Activated CD8-positive, alpha-beta memory T cell treated with anti-CD3 and anti-CD28 coated beads, Interleukin-2, amount 10 ng/mL, durations not matched to agents 7 days and 5 days (primary cell): ENCODE results near the gene ADAMTS12. TPM values are rescaled to one million over a fixed set of nuclear protein-coding genes. Genes with fewer than 3 reads are reported as not detected.
"Not testable (repeated sequence)": the region's sequence is repeated elsewhere in the genome, so short reads cannot be mapped to it uniquely, and the experiment has no call there.

ENCODE experiments used
- ATAC-seq: fragments of 150-1000 bp; cut with Tn5 transposase; one replicate; pipeline ENCODE4 v1.10.0; 2021; ENCODE audit warnings: moderate library complexity
- CTCF ChIA-PET: fragments of 350-600 bp; sonication (Branson Sonifier 250); formaldehyde crosslinking; loops from one replicate; lab custom pipeline; 2021; ENCODE audit warnings: antibody characterized with exemption; lab: Charles Lee
- DNase-seq: peaks from one replicate; pipeline ENCODE4 v3.0.0-alpha.2; 2020
- H3K27ac Mint-ChIP-seq: one replicate; pipeline ENCODE4 v1.8.0; 2021; ENCODE audit warnings: mild to moderate bottlenecking, mixed read lengths
- H3K27me3 Mint-ChIP-seq: one replicate; pipeline ENCODE4 v1.8.0; 2021; ENCODE audit warnings: mixed read lengths
- H3K36me3 Mint-ChIP-seq: one replicate; pipeline ENCODE4 v1.8.0; 2021; ENCODE audit warnings: mild to moderate bottlenecking, mixed read lengths
- H3K4me1 Mint-ChIP-seq: one replicate; pipeline ENCODE4 v1.8.0; 2021; ENCODE audit warnings: mixed read lengths
- H3K4me3 Mint-ChIP-seq: one replicate; pipeline ENCODE4 v1.8.0; 2021; ENCODE audit warnings: mild to moderate bottlenecking, moderate library complexity, mixed read lengths
- H3K9me3 Mint-ChIP-seq: one replicate; pipeline ENCODE4 v1.8.0; 2022; ENCODE audit warnings: low read depth, mixed read lengths
- total RNA-seq, 2 experiments: library from RNA; stranded (reverse); gene quantifications; one replicate each; pipeline ENCODE4 v1.2.3, GENCODE V29; 2021

ADAMTS12 gene
- total RNA-seq, 2 experiments from 2014 or later, result not detected

DNA sequence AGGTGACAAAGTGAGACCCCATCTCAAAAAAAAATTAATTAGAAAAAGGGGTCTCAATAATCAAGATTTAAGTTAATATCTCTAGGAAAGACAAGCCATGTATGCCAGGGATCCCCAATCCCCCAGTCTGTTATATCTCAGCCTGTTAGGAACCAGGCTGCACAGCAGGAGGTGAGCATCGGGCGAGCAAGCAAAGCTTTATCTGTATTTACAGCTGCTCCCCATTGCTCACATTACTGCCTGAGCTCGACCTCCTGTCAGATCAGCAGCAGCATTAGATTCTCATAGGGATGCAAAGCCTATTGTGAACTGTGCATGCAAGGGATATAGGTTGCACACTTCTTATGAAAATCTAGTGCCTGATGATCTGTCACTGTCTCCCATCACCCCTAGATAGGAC, 334.2 kb downstream of the ADAMTS12 start:
- Mint-ChIP-seq H3K4me3 (no peak overlapping the region), H3K36me3 (no peaks in the 10 kb centered on the region), H3K4me1 (no peaks in the 10 kb centered on the region), H3K27me3 (no peaks in the 10 kb centered on the region), H3K9me3 (no peaks in the 10 kb centered on the region), H3K27ac (no peak overlapping the region)
- no peak for DNase-seq
- CTCF ChIA-PET, result no interaction called here
- ATAC-seq, result no peak

DNA sequence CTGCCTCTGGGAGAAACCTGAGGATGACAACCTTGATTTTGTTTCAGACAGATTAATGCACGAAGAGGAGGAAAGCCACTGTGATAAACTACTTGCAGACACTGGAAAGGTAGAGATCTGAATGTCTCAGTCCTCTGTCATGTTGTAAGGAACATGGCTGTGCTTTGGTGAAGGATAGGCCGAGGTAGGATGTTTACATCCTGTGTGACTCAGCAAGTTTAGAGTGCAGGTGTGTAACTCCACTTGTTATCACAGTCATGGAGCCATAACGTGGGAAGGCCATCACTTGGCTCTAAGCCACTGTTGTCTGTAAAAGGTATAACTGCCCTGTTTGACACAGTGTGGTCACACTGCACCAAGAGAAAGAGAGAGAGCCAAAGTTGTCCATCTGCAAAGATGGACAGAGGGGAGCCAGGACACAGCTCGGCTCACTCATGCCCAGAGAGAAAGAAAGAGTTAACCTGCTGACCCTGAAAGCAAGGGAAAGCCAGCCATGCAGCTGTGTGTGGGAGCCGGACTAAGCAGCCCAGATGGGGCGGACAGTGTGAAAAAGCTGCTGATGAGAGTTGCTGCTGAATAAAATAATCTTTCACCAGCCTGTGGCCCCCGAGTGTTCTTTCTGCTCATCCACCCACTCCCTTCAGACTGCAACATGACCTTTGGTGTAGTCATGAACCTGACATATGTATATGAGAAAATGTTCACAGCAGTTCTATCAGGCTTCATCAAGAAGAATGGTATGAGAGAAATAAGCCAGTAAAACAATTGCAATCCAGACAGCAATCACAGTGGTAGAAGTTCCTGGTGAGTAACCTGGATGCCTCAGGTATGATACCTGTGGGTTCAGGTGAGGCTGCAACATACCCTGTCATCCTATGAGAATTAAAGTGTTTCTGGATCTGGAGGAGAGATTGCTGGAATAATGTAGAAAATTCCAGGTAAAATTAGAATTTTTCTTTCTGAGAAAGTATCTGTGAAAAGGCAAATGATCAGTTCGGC, 335.2 kb downstream of the ADAMTS12 start:
- CTCF ChIA-PET, result no interaction called here
- ATAC-seq, result no peak
- Mint-ChIP-seq H3K4me1 (no peaks in the 10 kb centered on the region), H3K36me3 (no peaks in the 10 kb centered on the region), H3K27ac (no peak overlapping the region), H3K27me3 (no peaks in the 10 kb centered on the region), H3K9me3 (no peaks in the 10 kb centered on the region), H3K4me3 (no peak overlapping the region)
- no peak for DNase-seq

DNA sequence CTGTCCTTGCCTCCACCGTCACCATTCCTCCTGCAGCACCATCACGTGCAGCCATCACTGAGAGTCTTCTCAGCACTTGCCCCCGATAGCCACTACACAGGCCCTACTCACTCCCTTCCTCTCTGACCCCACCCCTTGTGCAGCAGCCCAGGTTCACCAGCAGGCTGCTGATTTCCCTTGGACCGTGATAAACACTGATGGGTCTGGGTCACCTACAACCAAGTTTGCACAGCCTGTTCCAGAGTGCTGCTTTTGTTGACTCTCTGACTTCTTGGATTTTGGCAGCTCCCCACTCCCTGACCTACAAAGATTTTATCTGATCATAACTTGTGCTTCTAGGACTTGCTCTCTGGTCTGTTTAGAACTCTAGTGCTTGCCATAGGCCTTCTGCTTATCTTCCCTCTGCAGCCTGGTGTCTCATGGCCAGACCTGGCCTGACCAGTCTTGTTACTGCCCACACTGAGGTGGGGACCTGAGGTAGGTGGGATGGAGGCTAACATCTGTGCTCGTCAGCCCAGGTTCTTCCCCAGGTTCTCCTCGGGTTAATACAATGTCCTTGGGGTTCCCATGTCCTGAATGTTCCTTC, 341.7 kb downstream of the ADAMTS12 start:
- no peaks in the 10 kb centered on the region for H3K36me3 Mint-ChIP-seq
- H3K9me3 Mint-ChIP-seq, result no peaks in the 10 kb centered on the region
- H3K27ac Mint-ChIP-seq, result no peak overlapping the region
- H3K4me1 Mint-ChIP-seq, result no peaks in the 10 kb centered on the region
- CTCF ChIA-PET, result no interaction called here
- no peak for ATAC-seq
- no peak overlapping the region for H3K4me3 Mint-ChIP-seq
- no peak for DNase-seq
- H3K27me3 Mint-ChIP-seq, result no peaks in the 10 kb centered on the region

DNA sequence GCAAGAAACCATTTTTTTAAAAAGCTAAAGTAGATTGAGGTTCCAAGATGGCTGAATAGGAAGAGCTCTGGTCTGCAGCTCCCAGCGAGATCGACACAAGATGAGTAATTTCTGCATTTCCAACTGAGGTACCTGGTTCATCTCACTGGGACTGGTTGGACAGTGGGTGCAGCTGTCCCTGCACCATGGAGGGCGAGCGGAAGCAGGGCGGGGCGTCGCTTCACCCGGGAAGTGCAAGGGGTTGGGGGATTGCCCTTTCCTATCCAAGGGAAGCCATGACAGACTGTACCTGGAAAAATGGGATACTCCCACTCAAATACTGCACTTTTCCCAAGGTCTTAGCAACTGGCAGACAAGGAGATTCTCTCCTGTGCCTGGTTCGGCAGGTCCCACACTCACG, 352.0 kb downstream of the ADAMTS12 start:
- H3K9me3 Mint-ChIP-seq, H3K27ac Mint-ChIP-seq, H3K4me1 Mint-ChIP-seq, H3K36me3 Mint-ChIP-seq, ATAC-seq, DNase-seq, H3K4me3 Mint-ChIP-seq, CTCF ChIA-PET: not testable (repeated sequence)
- H3K27me3 Mint-ChIP-seq, result peaks cover 21% of the 10 kb centered on the region

DNA sequence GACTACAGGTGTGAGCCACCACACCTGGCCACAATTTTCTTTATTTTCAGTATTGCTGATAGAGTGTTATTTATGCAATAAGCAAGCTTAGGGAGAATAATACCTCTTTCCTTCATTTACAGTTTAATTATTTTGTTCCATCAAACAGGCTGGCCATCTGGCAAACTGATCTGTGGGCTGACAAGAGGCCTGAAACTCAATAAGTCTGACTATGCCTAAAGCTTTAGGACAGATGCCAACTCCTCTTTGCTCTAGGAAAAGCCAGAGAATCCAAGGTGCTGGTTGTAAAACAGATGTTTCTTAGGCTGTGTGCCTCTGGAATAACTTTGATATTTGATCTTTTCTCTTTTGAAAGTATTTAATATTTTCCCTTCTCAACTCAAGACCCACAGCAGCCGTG, 352.6 kb downstream of the ADAMTS12 start:
- Mint-ChIP-seq H3K36me3 (no peaks in the 10 kb centered on the region), H3K27me3 (peaks cover 21% of the 10 kb centered on the region), H3K9me3 (no peaks in the 10 kb centered on the region), H3K27ac (no peak overlapping the region), H3K4me1 (no peaks in the 10 kb centered on the region), H3K4me3 (no peak overlapping the region)
- ATAC-seq, result no peak
- CTCF ChIA-PET, result no interaction called here
- DNase-seq, result no peak

DNA sequence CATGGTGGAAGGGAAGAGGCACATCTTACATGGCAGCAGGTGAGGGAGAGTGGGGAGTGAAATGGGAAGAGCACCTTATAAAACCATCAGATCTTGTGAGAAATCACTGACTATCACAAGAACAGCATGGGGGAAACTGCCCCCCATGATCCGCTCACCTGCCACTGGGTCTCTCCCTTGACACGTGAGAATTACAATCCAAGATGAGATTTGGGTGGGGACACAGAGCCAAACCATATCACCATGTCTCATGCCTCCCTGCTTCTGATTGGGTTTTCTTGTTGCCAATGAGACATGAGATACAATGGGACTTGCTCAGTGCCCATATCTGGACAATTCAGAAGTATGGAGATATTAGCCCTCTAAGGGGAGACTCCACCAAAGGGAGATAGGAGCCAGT, 353.6 kb downstream of the ADAMTS12 start:
- CTCF ChIA-PET, result no interaction called here
- H3K9me3 Mint-ChIP-seq, result no peaks in the 10 kb centered on the region
- no peaks in the 10 kb centered on the region for H3K4me1 Mint-ChIP-seq
- ATAC-seq (no peak), DNase-seq (no peak)
- H3K27me3 Mint-ChIP-seq, result peaks cover 21% of the 10 kb centered on the region
- no peak overlapping the region for H3K27ac Mint-ChIP-seq
- H3K4me3 Mint-ChIP-seq, result no peak overlapping the region
- no peaks in the 10 kb centered on the region for H3K36me3 Mint-ChIP-seq

DNA sequence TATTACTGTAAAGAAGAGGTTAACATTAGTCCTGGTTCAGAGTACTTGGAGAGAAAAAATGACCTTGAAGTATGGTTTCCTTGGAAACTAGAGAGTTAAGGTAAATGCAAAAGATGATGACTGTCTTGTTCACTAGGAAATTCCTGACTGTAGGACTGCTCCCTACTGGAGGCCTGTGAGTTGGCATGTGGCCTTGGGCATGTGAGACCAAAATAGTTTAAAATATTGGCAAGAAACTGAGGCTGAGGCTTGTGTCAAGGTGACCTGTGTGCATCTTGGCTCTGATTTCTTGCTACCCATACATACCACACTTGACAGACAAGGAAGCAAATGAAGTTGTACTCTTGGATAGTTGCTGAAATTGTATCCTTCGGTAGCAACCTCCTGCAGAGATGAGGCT, 354.6 kb downstream of the ADAMTS12 start:
- no peaks in the 10 kb centered on the region for H3K4me1 Mint-ChIP-seq
- H3K27me3 Mint-ChIP-seq, result peaks cover 12% of the 10 kb centered on the region
- H3K4me3 Mint-ChIP-seq, result no peak overlapping the region
- CTCF ChIA-PET, result no interaction called here
- H3K9me3 Mint-ChIP-seq, result no peaks in the 10 kb centered on the region
- ATAC-seq (no peak), DNase-seq (no peak)
- no peaks in the 10 kb centered on the region for H3K36me3 Mint-ChIP-seq
- no peak overlapping the region for H3K27ac Mint-ChIP-seq

DNA sequence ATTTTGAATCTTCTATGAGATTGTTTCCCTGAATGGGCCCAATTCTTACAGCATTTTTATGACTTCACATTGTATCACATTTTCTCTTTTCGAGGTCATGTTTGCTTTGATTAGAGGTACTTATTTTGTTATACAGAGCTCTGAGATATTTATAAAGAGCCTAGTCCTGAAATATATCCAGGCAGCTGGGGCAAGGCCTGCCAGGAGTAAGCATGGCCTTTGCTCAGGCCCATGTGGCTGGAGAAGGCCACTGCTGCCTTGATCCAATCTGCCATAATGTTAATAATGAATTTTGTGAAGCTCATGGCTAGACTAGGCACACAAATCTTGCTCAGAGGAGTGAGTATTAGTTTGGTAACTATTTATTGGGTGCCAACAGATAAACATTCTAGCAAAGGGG, 355.0 kb downstream of the ADAMTS12 start:
- Mint-ChIP-seq H3K4me1 (no peaks in the 10 kb centered on the region), H3K27ac (no peak overlapping the region), H3K9me3 (no peaks in the 10 kb centered on the region), H3K4me3 (no peak overlapping the region), H3K27me3 (peaks cover 10% of the 10 kb centered on the region), H3K36me3 (no peaks in the 10 kb centered on the region)
- DNase-seq (no peak), ATAC-seq (no peak)
- CTCF ChIA-PET, result no interaction called here

DNA sequence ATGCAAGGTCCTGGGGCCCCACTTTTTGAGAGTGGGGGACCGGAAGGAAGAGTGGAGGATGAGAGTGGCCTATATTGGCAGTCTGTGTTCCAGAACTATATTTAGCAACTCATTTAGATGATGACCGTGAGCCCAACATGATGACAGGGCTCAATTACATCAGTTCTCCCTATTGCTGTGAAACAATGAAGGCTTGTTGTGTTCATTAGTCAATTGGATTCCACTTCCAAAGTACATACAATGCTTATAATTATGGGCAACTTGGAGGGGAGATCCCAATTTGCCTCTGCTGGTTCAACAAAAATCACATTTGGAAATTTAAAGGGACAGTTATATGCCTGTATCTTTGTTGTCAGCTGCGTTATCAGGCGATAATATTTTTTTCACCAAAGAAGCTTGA, 360.0 kb downstream of the ADAMTS12 start:
- H3K27ac Mint-ChIP-seq, result no peak overlapping the region
- H3K4me3 Mint-ChIP-seq, result no peak overlapping the region
- CTCF ChIA-PET, result interaction anchor here (0.6 kb wide), 1 partner anchor 1048 kb away, joined by 3 read pairs; no protein-coding TSS in a partner anchor
- H3K4me1 Mint-ChIP-seq, result no peaks in the 10 kb centered on the region
- no peak for ATAC-seq
- no peaks in the 10 kb centered on the region for H3K27me3 Mint-ChIP-seq
- DNase-seq, result no peak
- no peaks in the 10 kb centered on the region for H3K36me3 Mint-ChIP-seq
- H3K9me3 Mint-ChIP-seq, result no peaks in the 10 kb centered on the region

DNA sequence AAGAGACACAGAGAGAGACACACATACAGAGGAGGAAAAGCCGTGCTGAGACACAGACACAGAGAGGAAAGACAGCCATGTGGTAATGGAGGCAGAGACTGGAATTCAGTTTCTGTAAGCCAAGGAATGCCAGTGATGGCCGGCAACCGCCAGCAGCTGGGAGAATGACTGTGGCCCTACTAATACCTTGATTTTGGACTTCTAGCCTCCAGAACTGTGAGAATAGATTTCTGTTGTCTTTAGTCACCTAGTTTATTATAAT, 360.8 kb downstream of the ADAMTS12 start:
- CTCF ChIA-PET, result no interaction called here
- no peak for DNase-seq
- H3K9me3 Mint-ChIP-seq, result no peaks in the 10 kb centered on the region
- ATAC-seq, result no peak
- H3K27me3 Mint-ChIP-seq, result no peaks in the 10 kb centered on the region
- H3K36me3 Mint-ChIP-seq, result no peaks in the 10 kb centered on the region
- no peak overlapping the region for H3K4me3 Mint-ChIP-seq
- H3K27ac Mint-ChIP-seq, result no peak overlapping the region
- no peaks in the 10 kb centered on the region for H3K4me1 Mint-ChIP-seq

DNA sequence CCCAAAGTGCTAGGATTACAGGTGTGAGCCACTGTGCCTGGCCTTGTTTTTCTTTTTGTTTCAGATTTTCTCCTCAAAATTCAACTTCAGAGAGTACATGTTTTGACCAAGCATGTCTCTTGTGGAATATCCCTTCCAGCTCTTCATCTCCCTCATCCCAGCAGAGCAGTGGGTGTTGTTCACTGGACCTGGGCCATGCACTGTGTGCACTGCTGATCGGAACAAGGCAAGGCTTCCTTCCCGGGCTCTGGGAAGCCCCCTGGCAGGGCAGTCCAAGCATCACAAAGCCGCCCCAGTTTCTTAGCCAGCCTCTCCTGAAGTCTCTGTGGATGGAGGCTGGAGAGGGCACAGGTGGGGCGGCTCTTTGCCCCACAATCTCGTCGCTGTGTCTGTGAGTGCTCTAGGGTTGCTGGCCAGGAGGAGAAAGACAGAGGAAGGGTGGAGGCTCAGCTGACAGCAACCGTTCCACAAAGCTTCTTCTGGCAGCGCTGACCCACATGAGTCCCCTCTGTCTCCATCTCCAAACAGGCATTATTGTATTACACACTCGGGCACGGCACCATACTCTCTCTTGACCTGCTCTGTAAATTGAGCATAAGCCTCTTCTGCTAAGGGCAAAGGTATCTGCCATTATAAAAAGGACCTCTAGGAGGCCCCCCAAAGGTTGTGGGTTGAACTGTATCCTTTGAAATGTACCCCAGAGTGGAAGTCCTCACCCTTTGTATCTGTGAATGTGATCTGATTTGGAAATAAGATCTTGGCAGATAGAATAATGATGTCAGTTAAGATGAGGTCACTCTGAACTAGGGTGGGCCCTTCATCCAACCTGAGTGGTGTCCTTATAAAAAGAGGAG, 361.4 kb downstream of the ADAMTS12 start:
- Mint-ChIP-seq H3K4me1 (no peaks in the 10 kb centered on the region), H3K36me3 (no peaks in the 10 kb centered on the region), H3K27me3 (no peaks in the 10 kb centered on the region), H3K4me3 (no peak overlapping the region), H3K27ac (no peak overlapping the region), H3K9me3 (no peaks in the 10 kb centered on the region)
- CTCF ChIA-PET, result no interaction called here
- DNase-seq (no peak), ATAC-seq (no peak)

DNA sequence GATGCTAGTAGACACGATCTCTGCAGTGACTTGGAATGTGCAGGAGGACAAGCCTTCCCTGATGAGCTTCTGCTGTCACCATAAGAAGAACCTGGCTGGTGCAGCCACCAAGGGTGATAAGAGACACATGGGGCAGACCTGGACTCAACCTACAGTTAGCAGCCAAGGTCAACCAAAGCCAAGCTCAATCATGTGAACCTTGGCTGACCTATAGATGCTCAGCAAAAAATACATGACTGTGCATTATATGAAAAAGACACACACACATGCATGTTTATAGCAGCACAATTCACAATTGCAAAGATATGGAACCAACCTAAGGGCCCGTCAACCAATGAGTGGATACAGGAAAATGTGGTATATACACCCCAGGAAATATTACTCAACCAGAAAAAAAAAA, 364.1 kb downstream of the ADAMTS12 start:
- DNase-seq, result no peak
- H3K27me3 Mint-ChIP-seq, result no peaks in the 10 kb centered on the region
- H3K9me3 Mint-ChIP-seq, result no peaks in the 10 kb centered on the region
- H3K4me3 Mint-ChIP-seq, result no peak overlapping the region
- H3K4me1 Mint-ChIP-seq, result no peaks in the 10 kb centered on the region
- no peak overlapping the region for H3K27ac Mint-ChIP-seq
- no peak for ATAC-seq
- H3K36me3 Mint-ChIP-seq, result no peaks in the 10 kb centered on the region
- CTCF ChIA-PET, result no interaction called here

DNA sequence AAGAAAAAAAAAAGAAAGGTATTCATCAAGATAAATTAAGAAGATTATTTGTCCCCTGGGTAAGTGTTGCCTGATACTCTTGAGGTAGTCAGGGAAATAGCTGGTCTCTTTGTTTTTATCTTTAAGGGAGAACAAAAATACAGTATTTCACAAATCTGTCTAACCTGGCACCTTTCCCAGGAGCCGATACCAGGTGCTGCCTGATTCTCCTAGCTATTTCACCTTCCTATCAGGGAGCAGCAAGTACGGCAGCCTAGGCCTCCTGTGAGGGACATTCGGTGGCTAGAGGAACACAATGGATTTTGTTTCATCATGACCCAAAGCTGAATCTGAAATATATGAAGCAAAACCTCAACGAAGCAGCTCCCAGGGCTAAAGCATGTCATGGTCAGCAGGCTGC, 365.0 kb downstream of the ADAMTS12 start:
- Mint-ChIP-seq H3K36me3 (no peaks in the 10 kb centered on the region), H3K9me3 (no peaks in the 10 kb centered on the region), H3K4me3 (no peak overlapping the region), H3K27ac (no peak overlapping the region), H3K27me3 (no peaks in the 10 kb centered on the region), H3K4me1 (no peaks in the 10 kb centered on the region)
- no peak for DNase-seq
- ATAC-seq, result no peak
- CTCF ChIA-PET, result no interaction called here
